Neutrophil (primary cell): ENCODE measurements around the gene SDHB.

Experiments
- H3K27ac ChIP-seq: fragments of 200-600 bp; sonication (generic); 2 replicates; pipeline ENCODE4 v1.5.1; 2016; ENCODE audit warnings: mild to moderate bottlenecking, moderate library complexity
- H3K27me3 ChIP-seq: fragments of 200-600 bp; sonication (generic); 2 replicates; pipeline ENCODE4 v1.6.0; 2016; ENCODE audit warnings: mild to moderate bottlenecking
- H3K36me3 ChIP-seq: fragments of 200-600 bp; sonication (generic); 2 replicates; pipeline ENCODE4 v1.5.1; 2017
- H3K4me1 ChIP-seq, 2 experiments: fragments of 200-600 bp in 1 of 2; sonication (generic) in 1 of 2; 1 replicate in 1 of 2; 2 replicates in 1 of 2; pipeline versions ENCODE4 v1.5.1 to v1.6.1; 2013 to 2016; ENCODE audit warnings: low read depth in 1 of 2, low read length in 1 of 2, mild to moderate bottlenecking in 1 of 2, moderate library complexity in 1 of 2; ENCODE audit not compliant: control insufficient read depth in 1 of 2, insufficient read depth in 1 of 2
- H3K4me3 ChIP-seq, 2 experiments: fragments of 200-600 bp in 1 of 2; sonication (generic) in 1 of 2; 1 replicate in 1 of 2; 2 replicates in 1 of 2; pipeline ENCODE4 v1.5.1; 2013 to 2016; ENCODE audit warnings: low read depth in 1 of 2, low read length in 1 of 2, mild to moderate bottlenecking in 1 of 2, moderate library complexity in 1 of 2
- H3K9me3 ChIP-seq: fragments of 200-600 bp; sonication (generic); 2 replicates; pipeline ENCODE4 v1.5.1; 2016
- TF ChIP-seq, protein P1 (sequence below): fragments of 200-600 bp; sonication (generic); IDR thresholded peaks from 2 replicates; pipeline ENCODE4 v1.5.1; 2016; ENCODE audit warnings: antibody characterized with exemption

The SDHB gene

GRCh38 chr1:17018849-17019248 is 35.0 kb downstream of the SDHB start:
- H3K9me3 ChIP-seq, result no peaks in the 10 kb centered on the region
- peaks cover 33 to 36% of the 10 kb centered on the region in 2 experiments for H3K4me1 ChIP-seq
- H3K36me3 ChIP-seq, result peaks cover 61% of the 10 kb centered on the region
- peak overlapping the region; percentile 18 for H3K27ac ChIP-seq
- no peak overlapping the region for H3K4me3 ChIP-seq
- no peaks in the 10 kb centered on the region for H3K27me3 ChIP-seq
- TF ChIP-seq, protein P1, sequence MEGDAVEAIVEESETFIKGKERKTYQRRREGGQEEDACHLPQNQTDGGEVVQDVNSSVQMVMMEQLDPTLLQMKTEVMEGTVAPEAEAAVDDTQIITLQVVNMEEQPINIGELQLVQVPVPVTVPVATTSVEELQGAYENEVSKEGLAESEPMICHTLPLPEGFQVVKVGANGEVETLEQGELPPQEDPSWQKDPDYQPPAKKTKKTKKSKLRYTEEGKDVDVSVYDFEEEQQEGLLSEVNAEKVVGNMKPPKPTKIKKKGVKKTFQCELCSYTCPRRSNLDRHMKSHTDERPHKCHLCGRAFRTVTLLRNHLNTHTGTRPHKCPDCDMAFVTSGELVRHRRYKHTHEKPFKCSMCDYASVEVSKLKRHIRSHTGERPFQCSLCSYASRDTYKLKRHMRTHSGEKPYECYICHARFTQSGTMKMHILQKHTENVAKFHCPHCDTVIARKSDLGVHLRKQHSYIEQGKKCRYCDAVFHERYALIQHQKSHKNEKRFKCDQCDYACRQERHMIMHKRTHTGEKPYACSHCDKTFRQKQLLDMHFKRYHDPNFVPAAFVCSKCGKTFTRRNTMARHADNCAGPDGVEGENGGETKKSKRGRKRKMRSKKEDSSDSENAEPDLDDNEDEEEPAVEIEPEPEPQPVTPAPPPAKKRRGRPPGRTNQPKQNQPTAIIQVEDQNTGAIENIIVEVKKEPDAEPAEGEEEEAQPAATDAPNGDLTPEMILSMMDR, result no peak

- no peak overlapping the region for H3K4me3 ChIP-seq
- TF ChIP-seq, protein P1, result no peak
- H3K27ac ChIP-seq, result no peak overlapping the region
- H3K27me3 ChIP-seq, result no peaks in the 10 kb centered on the region
- H3K36me3 ChIP-seq, result peaks cover 47% of the 10 kb centered on the region
- no peaks in the 10 kb centered on the region for H3K9me3 ChIP-seq
- peaks cover 38 to 40% of the 10 kb centered on the region in 2 experiments for H3K4me1 ChIP-seq
Observed at GRCh38 chr1:17017435-17017834, 36.4 kb downstream of the SDHB start.

DNA sequence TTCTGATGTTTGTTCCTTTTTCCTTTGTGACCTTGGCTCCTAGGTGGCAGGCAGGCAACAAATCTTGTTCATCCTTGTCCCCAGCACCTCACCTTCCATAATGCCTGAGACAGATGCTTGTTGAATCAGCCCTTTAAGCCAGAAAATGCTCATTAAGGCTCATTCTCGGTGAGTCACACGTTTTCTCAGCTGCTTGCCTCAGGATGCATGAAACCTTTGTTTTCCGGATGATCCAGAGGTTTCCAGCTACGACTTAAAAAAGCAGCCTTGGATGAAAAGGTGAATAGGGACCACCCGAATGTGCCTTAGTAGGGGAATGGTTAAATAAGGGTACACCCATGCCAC is 37.5 kb downstream of the SDHB start:
- no peaks in the 10 kb centered on the region for H3K9me3 ChIP-seq
- H3K4me3 ChIP-seq, result no peak overlapping the region
- TF ChIP-seq, protein P1, result no peak
- no peak overlapping the region for H3K27ac ChIP-seq
- peaks cover 45 to 48% of the 10 kb centered on the region in 2 experiments for H3K4me1 ChIP-seq
- peaks cover 36% of the 10 kb centered on the region for H3K36me3 ChIP-seq
- no peaks in the 10 kb centered on the region for H3K27me3 ChIP-seq

- TF ChIP-seq, protein P1, result no peak
- Histone ChIP-seq H3K4me3 (no peak overlapping the region), H3K9me3 (no peaks in the 10 kb centered on the region), H3K36me3 (peaks cover 22% of the 10 kb centered on the region), H3K27ac (peak overlapping the region; percentile 73), H3K27me3 (no peaks in the 10 kb centered on the region), H3K4me1 (peaks cover 59 to 62% of the 10 kb centered on the region in 2 experiments)
Observed at GRCh38 chr1:17014671-17015567, 38.9 kb downstream of the SDHB start.

DNA sequence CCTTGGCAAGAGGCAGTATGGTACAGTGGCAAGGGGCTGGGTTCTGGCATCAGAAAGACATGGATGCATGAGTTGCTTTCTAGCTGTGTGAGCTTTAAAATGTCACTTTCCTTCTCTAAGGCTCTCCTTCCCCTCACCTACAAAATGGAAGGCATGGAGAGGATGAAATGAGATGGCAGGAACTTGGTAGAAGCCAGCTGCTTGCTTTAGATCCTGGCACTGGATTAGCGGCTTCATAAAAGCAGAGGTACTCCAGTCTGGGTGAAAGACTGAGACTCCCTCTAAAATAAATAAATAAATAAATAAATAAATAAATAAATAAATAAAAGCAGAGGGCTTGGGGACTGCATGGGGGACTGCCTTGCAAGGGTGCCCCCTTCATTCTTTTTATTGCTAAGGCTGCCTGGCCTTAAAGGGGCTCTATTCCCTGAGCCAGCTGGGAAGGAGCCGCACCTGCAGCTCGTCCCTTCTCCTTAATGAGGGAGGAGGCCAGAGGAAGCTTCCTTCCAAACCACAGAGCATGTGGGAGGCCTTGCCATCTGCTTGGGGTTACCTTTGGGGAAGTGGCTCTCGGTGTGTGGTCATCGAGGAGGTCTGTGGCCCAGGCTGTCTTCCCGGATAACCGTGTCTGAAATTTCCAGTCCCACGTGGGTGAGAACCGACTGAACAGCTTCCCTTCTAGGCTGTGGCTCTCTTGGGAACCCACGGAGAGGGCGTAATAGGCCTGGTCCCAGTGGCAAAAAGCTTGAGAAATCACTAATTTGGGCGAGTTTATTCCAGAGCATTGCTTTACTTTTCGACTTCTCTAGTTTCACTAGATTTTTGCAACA is 40.1 kb downstream of the SDHB start:
- Histone ChIP-seq H3K36me3 (peaks cover 10% of the 10 kb centered on the region), H3K9me3 (no peaks in the 10 kb centered on the region), H3K27ac (peak overlapping the region; percentile 73), H3K4me1 (peaks cover 65 to 69% of the 10 kb centered on the region in 2 experiments), H3K4me3 (no peak overlapping the region), H3K27me3 (no peaks in the 10 kb centered on the region)
- TF ChIP-seq, protein P1, result no peak
